ENCODE results near the gene CPNE7.
A peak's percentile ranks its signal among the peaks of the same experiment; 100 is the strongest.

Gene CPNE7

GRCh38 chr16:89605186-89605970, 29.8 kb downstream of the CPNE7 start:
- DNase-seq: no peak

GRCh38 chr16:89606006-89606405, 30.4 kb downstream of the CPNE7 start:
- no peak for DNase-seq

GRCh38 chr16:89607453-89607852, 31.9 kb downstream of the CPNE7 start:
- no peak for DNase-seq

- no peak for DNase-seq
Observed at GRCh38 chr16:89607937-89608740, 32.6 kb downstream of the CPNE7 start.

GRCh38 chr16:89610108-89610453, 34.5 kb downstream of the CPNE7 start:
- DNase-seq: no peak

GRCh38 chr16:89612415-89613166, 37.0 kb downstream of the CPNE7 start:
- no peak for DNase-seq

GRCh38 chr16:89613231-89613953, 37.8 kb downstream of the CPNE7 start, which contains the start of gene DPEP1:
Gene DPEP1 (plus strand): TSS chr16:89613642. CDS start chr16:89630411, 16,769 bp downstream.
- peak; percentile 27 to 52 for DNase-seq

GRCh38 chr16:89613954-89614459, 38.4 kb downstream of the CPNE7 start:
- no peak for DNase-seq

GRCh38 chr16:89615176-89615575, 39.6 kb downstream of the CPNE7 start:
- DNase-seq: no peak

- peak; percentile 5 to 21 for DNase-seq
Observed at GRCh38 chr16:89615596-89616090, 40.1 kb downstream of the CPNE7 start.

- DNase-seq: no peak
Observed at GRCh38 chr16:89616623-89617022, 41.1 kb downstream of the CPNE7 start.

- DNase-seq: no peak
Observed at GRCh38 chr16:89617036-89617435, 41.5 kb downstream of the CPNE7 start.

- DNase-seq: no peak
Observed at GRCh38 chr16:89618109-89618998, 42.8 kb downstream of the CPNE7 start.

- no peak for DNase-seq
Observed at GRCh38 chr16:89619840-89620239, 44.3 kb downstream of the CPNE7 start.

- DNase-seq: no peak
Observed at GRCh38 chr16:89620406-89620841, 44.9 kb downstream of the CPNE7 start.

GRCh38 chr16:89621136-89621697, 45.7 kb downstream of the CPNE7 start:
- no peak for DNase-seq

GRCh38 chr16:89621698-89622409, 46.3 kb downstream of the CPNE7 start:
- no peak for DNase-seq

- DNase-seq: no peak
Observed at GRCh38 chr16:89623511-89624261, 48.1 kb downstream of the CPNE7 start.
